Peyer's patch (tissue), 4 donors: Measurements from ENCODE around the gene USF3. TPM values are rescaled to one million over a fixed set of nuclear protein-coding genes. Genes with fewer than 3 reads are reported as not detected.
"Not testable (repeated sequence)": the region's sequence is repeated elsewhere in the genome, so short reads cannot be mapped to it uniquely, and the experiment has no call there.

Experiments used
- DNase-seq, 3 donors: peaks; one replicate each; pipeline ENCODE4 v3.0.0-alpha.2; 2017 to 2019
- H3K27ac ChIP-seq, 4 donors: fragments of 200-600 bp; sonication (generic); one replicate each; pipeline ENCODE4 v1.5.1; 2016 to 2019
- H3K27me3 ChIP-seq, 2 donors: fragments of 200-600 bp; sonication (generic); one replicate each; pipeline ENCODE4 v1.5.1; 2019
- H3K36me3 ChIP-seq, 3 donors: fragments of 200-600 bp; sonication (generic); one replicate each; pipeline ENCODE4 v1.5.1; 2016 to 2019
- H3K4me1 ChIP-seq, 4 donors: fragments of 200-600 bp; sonication (generic); one replicate each; pipeline ENCODE4 v1.5.1; 2016 to 2019
- H3K4me3 ChIP-seq, 4 donors: fragments of 200-600 bp; sonication (generic); 1 replicate in 3 of 4; 2 replicates in 1 of 4; pipeline ENCODE4 v1.5.1; 2016 to 2019; ENCODE audit warnings: mild to moderate bottlenecking in 1 of 4
- H3K9me3 ChIP-seq, 4 donors: fragments of 200-600 bp; sonication (generic); one replicate each; pipeline ENCODE4 v1.5.1; 2016 to 2019; ENCODE audit warnings: mild to moderate bottlenecking in 1 of 4
- CTCF ChIP-seq, 6 experiments: fragments of 450-650 bp in 4 of 6; fragments of 200-600 bp in 2 of 6; sonication (generic) in 1 of 6; IDR thresholded peaks; one replicate each; pipeline ENCODE4 v1.5.1; 2017 to 2019; ENCODE audit warnings: antibody characterized with exemption in 6 of 6, mild to moderate bottlenecking in 3 of 6, moderate library complexity in 1 of 6
- POLR2A ChIP-seq, 2 donors: fragments of 450-650 bp; IDR thresholded peaks; one replicate each; pipeline ENCODE4 v1.5.1; 2017; ENCODE audit warnings: antibody characterized with exemption in 2 of 2, mild to moderate bottlenecking in 2 of 2, moderate library complexity in 2 of 2
- total RNA-seq, 4 donors: library from RNA; depleted of rRNA; stranded (reverse); fragments of >200 nt; gene quantifications; one replicate each; pipeline ENCODE4 v1.1.0, GENCODE V29; 2016

Gene USF3
- total RNA-seq, 4 donors from 2014 or later = 20.6 to 42.2 (median 32.5) TPM

- Histone ChIP-seq H3K36me3 (no peaks in the 10 kb centered on the region), H3K9me3 (peaks cover 0 to 7% (median 0%) of the 10 kb centered on the region in 4 donors), H3K4me1 (no peaks in the 10 kb centered on the region), H3K27ac (no peak overlapping the region), H3K4me3 (no peak overlapping the region), H3K27me3 (no peaks in the 10 kb centered on the region)
- TF ChIP-seq POLR2A (IDR thresholded peaks at IDR 0.05) (no peak), CTCF (IDR thresholded peaks at IDR 0.05) (no peak)
- DNase-seq = no peak
Observed at GRCh38 chr3:113643583-113643982, 52.9 kb downstream of the USF3 start.

- H3K36me3 ChIP-seq = no peaks in the 10 kb centered on the region
- DNase-seq = no peak
- no peak overlapping the region for H3K4me3 ChIP-seq
- TF ChIP-seq POLR2A (IDR thresholded peaks at IDR 0.05) (no peak), CTCF (IDR thresholded peaks at IDR 0.05) (no peak)
- no peak overlapping the region for H3K27ac ChIP-seq
- H3K27me3 ChIP-seq = no peaks in the 10 kb centered on the region
- no peaks in the 10 kb centered on the region for H3K4me1 ChIP-seq
- no peaks in the 10 kb centered on the region for H3K9me3 ChIP-seq
Observed at GRCh38 chr3:113638910-113639309, 57.5 kb downstream of the USF3 start.

GRCh38 chr3:113637756-113638155, 58.7 kb downstream of the USF3 start:
- Histone ChIP-seq H3K36me3 (no peaks in the 10 kb centered on the region), H3K27me3 (no peaks in the 10 kb centered on the region), H3K4me1 (no peaks in the 10 kb centered on the region), H3K27ac (no peak overlapping the region), H3K4me3 (no peak overlapping the region), H3K9me3 (no peaks in the 10 kb centered on the region)
- DNase-seq = no peak
- TF ChIP-seq CTCF (IDR thresholded peaks at IDR 0.05) (no peak), POLR2A (IDR thresholded peaks at IDR 0.05) (no peak)

GRCh38 chr3:113636034-113636433, 60.4 kb downstream of the USF3 start:
- not testable (repeated sequence) for H3K9me3 ChIP-seq, H3K36me3 ChIP-seq, H3K27ac ChIP-seq, H3K4me1 ChIP-seq, DNase-seq, H3K4me3 ChIP-seq, H3K27me3 ChIP-seq

- Histone ChIP-seq H3K9me3 (no peaks in the 10 kb centered on the region), H3K4me3 (no peak overlapping the region), H3K36me3 (no peaks in the 10 kb centered on the region), H3K4me1 (peaks cover 0 to 5% (median 0%) of the 10 kb centered on the region in 4 donors), H3K27ac (no peak overlapping the region), H3K27me3 (no peaks in the 10 kb centered on the region)
- no peak for DNase-seq
- TF ChIP-seq POLR2A (IDR thresholded peaks at IDR 0.05) (no peak), CTCF (IDR thresholded peaks at IDR 0.05) (no peak)
Observed at GRCh38 chr3:113634782-113635474, 61.5 kb downstream of the USF3 start.

- DNase-seq = no peak
Observed at GRCh38 chr3:113631573-113631972, 64.9 kb downstream of the USF3 start.

More at GRCh38 chr3:113631573-113631972, 64.9 kb downstream of the USF3 start:
- TF ChIP-seq POLR2A (IDR thresholded peaks at IDR 0.05) = no peak
- TF ChIP-seq CTCF (IDR thresholded peaks at IDR 0.05) = no peak
- Histone ChIP-seq H3K36me3 (peaks cover 0 to 12% (median 0%) of the 10 kb centered on the region in 3 donors), H3K9me3 (no peaks in the 10 kb centered on the region), H3K4me1 (peaks cover 0 to 5% (median 0%) of the 10 kb centered on the region in 4 donors), H3K4me3 (no peak overlapping the region), H3K27me3 (no peaks in the 10 kb centered on the region), H3K27ac (no peak overlapping the region)
